CD4-positive, alpha-beta T cell treated with Interleukin-1 beta for 1 hour (primary cell): ENCODE measurements around the gene PABPC1L.

Experiments used
- DNase-seq, 2 donors: peaks; one replicate each; pipeline ENCODE4 v3.0.0-alpha.2; 2020 to 2022

PABPC1L gene

DNA sequence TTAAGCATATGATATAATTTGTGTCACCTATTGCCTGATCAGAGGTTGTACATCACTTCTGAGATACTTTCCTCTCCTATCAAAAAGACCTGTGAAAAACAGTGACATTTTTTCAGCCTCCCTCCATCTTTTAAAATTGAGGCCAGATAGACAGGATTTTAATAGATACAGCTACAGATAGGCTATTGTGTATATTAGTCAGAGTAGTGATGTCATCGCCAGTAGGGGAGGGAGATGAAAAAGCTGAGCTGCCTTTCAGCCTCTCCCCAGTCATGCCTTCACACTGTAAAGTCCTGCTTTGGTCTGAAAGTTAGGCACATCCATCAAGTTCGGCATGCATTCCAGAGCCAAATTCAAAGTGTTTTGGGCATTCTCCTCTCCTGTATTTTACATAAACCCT is 7.9 kb upstream of the PABPC1L start:
- no peak for DNase-seq

DNA sequence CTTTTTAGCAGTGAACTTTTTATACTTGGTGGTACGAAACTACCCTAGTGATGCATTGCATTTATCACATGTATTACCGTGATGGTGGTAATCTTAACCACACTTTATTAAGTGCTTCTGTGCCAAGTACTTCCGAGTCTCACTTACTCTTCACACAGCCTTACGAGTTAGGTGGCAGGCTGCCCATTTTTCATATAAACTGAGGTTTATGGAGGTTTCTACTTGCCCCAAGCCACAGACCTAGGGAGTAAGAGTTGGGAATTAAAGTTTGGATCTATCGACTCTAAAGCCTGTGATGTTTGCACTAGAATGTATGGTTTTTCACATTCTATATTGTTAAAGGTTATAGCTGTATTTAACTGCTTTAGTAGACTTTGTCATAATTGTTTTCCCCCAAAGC is 5.5 kb upstream of the PABPC1L start:
- no peak for DNase-seq

DNA sequence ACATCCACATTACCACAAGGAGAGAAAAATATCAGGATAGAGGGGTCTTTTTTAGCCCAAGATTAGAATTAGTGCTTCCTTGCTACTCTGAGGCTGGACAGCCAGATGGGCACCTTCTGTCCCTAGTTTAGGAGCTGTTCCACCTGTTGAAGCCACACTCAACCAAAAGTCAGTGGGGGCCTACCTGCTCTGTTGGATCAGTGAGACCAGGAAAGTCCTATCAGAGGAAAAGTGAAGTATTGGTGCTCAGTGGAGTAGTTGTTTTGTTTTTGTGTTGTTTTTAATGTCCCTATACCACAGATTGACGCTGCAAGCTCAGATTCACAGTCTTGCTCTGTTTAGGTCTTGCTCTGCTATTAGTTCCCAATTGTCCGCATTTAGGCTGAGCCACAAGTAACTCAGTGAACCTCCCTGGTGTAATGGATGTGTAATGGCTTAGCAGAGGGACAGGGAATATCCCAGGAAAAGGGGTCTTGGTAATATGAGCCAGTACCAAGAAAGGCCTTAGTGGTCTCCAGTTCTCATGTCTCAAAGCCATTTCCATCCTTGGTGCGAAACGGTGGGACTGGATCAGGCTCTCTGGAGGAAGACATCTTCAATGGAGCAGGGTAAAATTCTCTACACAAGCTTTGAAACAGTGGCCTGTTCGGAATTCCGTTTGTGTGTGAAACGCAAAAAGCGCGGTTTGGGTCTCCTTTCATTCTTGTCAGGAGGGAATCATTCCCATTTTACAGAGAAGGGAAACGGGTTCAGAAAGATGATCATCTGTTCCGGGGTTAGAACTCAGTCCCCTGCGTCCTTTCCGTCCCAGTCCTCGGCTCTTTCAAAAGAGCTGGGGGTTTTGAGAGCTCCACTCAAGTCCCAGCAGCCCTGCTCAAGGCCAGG is 631 bp upstream of the PABPC1L start:
- DNase-seq: no peak

DNA sequence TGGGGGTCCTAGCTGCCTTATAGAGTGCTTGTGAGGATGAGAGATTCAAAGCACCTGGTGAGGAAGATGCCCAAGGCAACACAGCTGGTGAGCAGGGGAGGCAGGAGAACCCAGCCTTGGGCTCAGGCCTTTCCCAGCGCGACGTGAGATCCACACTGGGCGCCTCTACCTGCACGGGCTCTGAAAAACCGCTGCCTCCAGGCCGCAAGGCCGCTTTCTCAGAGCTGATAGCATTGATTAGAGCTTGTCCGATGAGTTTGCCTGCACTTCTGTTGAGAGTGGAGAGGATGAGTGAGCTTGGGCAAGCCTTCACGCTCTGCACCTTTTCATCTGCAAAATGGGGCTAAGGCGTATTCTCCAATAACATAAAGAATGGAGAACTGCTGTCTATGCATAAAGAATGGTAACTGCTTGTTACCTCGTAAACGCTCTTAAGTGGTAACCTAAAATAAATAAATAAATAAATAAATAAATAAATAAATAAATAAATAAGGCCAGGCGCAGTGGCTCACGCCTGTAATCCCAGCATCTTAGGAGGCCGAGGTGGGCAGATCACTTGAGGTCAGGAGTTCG is 916 bp downstream of the PABPC1L start:
- DNase-seq: no peak

DNA sequence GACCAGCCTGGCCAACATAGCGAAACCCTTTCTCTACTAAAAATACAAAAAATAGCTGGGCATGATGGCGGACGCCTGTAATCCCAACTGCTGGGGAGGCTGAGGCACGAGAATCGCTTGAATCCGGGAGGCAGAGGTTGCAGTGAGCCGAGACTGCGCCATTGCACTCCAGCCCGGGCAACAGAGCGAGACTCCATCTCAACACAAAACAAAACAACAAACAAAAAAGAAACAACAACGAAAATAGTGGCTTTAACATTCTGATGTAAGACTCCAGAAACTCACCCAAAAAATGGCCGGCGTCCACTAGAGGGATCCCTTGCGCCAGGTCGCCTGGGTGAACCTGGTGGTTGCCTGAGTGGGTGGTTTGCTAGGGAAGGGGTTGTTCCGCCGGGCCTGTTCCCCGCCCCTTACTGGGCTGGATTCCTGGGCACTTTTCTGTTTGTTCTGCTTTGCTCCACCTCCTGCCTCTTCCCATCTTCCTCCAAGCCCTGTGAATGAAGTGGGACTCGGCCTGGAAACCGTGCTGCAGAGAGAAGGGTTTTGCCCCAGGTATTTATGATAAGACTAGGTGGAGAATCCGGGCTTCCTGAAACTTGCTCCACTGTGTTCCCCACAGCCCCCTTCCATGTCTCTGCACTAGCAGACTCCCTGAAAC is 1.5 kb downstream of the PABPC1L start:
- peak; percentile 50 to 53 for DNase-seq

DNA sequence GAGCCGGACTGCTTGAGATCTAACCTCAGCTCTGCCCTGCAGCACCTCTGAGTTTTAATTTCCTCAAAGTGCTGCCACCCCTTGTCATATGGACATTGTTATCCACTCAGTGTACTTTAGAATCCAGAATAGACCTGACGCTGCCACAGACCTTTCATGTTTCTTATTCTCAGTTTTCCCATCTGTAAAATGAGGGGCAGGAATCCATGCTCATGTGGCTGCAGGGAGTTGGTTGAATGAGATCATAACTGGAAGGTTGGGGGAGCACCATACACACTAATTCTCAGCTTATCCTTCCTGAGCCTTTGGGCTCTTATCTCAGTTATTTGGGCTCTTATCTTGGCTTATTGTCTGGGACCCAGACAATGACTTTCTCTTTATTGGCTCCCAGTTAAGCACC is 2.3 kb downstream of the PABPC1L start:
- no peak for DNase-seq

DNA sequence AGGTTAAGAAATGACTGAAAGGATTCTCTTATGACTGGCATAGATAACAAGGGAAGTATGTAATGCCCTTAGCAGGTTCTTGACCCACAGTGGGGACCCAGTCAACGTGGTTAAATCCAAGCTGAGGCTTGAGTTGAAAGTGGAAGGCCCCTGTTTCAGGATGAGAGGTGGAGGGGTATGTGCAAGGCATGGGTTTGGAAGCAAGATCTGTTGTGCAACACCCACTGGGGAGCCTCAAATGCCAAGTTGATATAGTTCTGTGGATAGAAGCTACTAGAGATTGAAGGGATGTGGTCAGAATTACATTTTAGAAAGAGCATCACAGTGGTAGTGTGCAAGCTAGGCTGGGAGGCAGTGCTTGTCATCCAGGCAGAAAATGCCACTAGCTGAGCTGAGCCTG is 5.1 kb downstream of the PABPC1L start:
- no peak for DNase-seq

DNA sequence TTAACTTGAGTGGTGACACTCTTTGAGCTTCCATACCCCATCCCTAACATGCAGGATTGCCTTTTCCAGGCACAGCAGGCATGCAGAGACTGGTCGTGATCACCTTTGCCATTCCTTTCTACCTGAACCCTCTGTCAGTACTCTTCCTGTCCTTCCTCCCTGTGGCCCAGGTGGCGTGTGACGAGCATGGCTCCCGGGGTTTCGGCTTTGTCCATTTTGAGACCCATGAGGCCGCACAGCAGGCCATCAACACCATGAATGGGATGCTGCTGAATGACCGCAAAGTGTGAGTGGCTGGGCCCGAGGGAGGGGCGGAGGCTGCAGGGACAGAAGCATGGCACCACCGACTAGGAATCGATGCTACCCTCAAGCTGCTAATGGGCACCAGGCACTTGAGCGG is 6.7 kb downstream of the PABPC1L start:
- DNase-seq: no peak

DNA sequence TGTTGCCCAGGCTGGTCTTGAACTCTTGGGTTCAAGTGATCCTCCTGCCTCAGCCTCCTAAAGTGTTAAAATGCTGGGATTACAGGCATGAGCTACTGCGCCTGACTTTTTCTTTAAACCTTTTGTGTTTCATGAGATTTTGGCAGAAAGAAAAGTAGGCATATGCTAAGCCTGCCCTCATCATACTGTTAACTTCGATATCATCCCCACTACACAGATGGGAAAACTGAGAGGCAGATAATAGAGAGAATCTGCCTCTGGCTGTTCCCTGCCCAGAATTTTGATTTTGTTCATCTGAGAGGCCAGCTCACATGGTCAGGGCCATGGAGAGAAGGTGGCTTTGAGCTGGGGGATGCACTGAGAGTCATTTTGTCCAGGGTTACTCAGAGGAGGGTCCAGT is 7.5 kb downstream of the PABPC1L start:
- DNase-seq: no peak

DNA sequence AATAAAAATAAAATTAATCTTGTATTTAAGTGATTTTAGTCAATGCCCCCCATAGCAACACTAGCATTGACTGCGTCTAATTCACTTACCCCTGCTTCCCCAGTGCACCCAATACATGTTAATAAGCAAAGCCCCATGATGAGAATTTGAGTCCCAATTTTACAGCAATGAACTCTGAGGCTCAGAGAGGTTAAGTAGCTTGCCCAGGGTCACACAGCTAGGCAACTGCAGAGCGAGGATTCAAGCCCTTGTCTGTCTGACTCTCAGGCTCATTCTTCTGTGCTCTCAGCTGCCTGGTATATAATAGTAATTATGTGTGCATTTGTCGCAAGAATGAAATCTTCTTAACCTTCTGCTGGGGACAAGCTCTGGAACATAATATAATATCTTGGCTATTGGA is 8.5 kb downstream of the PABPC1L start:
- no peak for DNase-seq

DNA sequence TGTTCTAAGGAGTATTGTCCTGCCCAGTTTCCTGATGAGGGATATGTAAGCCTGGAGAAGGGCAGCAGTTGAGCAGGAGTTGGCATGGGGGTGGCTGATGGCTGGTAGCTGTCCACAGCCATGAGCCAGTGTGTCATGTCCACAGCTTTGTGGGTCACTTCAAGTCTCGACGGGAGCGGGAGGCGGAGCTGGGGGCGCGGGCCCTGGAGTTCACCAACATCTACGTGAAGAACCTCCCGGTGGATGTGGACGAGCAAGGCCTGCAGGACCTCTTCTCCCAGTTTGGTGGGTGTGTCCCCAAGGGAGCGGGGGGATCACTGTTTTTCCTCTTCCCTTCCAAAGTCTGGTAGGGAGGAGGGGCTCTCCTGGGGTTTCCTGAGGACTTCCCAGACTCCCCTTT is 8.9 kb downstream of the PABPC1L start:
- DNase-seq: no peak

DNA sequence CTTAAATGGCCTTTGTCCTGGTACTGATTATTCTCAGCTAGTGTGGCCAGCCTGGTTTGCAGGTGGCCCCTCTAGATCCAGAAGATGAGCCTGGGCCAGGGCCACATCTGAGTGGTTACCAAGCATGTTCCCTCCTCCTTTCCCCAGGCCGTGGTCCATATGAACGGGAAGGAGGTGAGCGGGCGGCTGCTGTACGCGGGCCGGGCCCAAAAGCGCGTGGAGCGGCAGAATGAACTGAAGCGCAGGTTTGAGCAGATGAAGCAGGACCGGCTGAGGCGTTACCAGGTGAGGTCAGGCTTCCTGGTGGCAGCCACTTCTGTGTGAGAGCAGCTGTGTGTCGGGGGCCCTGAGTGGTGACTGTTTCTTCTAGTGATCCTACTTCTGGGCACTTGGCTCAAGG is 11.6 kb downstream of the PABPC1L start:
- DNase-seq: no peak

DNA sequence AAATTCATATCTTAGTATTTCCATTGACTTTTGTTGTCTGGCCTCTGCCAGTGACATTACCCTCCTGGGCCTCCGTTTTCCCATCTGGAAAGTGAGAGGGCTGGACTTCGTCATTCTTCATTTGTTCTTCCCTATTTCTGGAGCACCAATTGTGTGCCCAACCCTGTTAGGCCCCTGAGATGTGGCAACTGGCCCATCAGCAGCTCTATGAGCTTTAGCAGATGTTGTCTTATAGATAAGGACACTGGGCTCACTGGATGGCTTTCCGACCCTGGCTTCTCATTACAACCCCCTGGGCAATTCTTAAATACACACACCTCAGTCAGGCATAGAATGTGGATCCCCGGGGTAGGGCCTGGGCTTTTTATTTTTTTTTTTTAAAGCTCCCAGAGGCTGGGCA is 14.7 kb downstream of the PABPC1L start:
- DNase-seq: no peak

DNA sequence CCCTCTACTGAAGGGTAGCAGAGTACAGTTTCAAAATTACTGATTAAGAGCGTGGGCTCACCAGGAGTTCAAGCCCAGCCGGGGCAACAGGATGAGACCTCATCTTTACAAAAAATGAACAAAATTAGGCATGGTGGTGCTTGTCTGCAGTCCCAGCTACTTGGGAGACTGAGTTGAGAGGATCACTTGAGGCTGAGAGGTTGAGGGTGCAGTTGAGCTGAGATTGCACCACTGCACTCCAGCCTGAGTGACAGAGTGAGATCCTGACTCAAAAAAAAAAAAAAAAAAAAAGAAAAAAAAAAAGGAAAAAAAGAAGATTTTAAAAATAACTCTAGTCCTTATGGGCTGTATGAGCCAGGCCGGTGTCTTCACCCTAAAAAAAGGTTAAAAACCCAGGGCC is 18.7 kb downstream of the PABPC1L start:
- DNase-seq: no peak

DNA sequence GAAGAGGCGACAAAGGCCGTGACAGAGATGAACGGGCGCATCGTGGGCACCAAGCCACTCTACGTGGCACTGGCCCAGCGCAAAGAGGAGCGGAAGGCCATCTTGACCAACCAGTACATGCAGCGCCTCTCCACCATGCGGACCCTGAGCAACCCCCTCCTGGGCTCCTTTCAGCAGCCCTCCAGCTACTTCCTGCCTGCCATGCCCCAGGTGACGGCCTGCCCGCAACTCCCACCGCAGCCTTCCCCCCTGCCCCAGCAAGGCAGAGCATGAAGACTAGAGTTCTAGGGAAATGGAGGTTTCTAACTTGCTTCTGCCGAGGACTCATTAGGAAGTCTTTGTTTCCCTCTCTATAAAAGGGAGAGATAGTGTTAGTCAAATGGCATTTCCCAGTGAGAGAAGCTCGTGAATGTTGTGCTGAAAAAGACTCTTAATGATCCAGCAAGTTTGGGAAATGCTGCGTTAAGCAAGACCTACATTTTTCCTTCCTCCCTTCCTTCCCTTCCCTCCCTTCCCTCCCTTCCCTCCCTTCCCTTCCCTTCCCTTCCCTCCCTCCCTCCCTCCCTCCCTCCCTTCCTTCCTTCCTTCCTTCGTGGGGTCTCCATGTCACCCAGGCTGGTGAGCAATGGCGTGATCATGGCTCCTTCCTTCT is 20.8 kb downstream of the PABPC1L start:
- DNase-seq: no peak

DNA sequence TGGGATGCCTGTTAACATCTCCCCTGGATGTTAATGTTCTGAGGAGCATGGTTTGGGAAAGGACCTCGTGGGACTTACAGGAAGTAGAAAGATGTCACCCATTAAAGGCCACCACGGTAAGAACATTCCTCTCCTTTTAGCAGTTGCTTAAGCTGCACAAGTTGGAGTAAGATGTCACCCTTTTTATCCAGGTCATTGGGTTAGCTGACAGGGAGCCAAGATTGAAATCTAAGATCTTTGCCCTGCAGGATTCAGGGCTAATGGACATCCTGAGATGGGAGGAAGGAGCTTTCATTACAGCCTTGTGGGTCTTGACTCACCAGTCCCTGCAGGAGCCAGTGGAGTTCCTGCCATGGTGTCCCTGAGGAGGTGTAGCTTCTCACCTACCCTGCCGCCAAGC is 22.1 kb downstream of the PABPC1L start:
- DNase-seq: no peak

DNA sequence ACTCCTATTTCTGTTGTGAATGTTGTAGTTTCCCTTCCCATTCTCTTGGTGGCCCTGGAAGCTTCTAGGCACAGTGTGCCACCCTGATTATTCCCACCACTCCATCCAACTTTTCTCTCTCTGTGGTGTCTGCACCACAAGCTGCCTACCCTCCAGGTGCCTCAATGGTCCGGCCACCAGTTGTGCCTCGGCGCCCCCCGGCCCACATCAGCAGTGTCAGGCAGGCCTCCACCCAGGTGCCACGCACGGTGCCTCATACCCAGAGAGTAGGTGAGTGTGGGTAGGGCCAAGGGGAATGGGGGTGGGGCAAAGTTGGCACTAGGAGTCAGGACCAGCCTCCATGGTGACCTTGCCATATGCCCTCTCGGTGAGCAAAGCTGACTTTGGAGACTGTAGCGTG is 23.1 kb downstream of the PABPC1L start:
- DNase-seq: no peak

DNA sequence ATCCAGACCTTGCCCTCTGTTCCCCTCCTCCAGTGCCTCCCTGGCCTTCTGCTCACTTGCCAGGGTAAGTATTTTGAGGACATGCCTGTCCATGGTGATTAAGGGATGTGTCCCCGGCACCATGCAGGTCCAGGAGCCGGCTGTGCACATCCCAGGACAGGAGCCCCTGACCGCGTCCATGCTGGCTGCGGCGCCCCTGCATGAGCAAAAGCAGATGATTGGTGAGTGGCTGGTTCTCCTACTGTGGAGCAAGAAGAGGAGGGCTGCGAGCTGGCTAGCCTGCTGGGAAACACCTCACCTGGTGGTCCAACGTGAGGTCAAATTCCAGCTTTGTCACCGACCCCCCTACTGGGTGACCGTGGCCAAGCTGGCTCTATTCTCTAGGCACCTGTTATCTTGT is 26.6 kb downstream of the PABPC1L start:
- no peak for DNase-seq

DNA sequence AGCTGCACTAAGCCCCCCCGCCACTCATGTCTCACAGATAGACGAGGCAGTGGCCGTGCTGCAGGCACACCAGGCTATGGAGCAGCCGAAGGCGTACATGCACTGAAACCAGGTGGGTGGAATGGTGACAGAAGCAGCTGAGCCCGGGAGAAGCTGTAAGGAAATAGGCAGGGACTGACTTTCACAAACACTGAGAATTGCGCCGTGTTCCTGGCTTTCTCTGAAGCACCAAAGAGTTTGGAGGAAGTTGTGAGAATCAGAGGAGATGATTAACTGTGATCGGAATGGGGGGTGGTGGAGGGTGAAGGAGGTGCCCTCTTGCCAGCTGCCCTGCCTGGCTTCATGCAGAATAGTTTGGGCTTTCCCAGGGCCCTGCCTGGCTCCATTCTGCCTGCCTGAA is 28.8 kb downstream of the PABPC1L start:
- no peak for DNase-seq

DNA sequence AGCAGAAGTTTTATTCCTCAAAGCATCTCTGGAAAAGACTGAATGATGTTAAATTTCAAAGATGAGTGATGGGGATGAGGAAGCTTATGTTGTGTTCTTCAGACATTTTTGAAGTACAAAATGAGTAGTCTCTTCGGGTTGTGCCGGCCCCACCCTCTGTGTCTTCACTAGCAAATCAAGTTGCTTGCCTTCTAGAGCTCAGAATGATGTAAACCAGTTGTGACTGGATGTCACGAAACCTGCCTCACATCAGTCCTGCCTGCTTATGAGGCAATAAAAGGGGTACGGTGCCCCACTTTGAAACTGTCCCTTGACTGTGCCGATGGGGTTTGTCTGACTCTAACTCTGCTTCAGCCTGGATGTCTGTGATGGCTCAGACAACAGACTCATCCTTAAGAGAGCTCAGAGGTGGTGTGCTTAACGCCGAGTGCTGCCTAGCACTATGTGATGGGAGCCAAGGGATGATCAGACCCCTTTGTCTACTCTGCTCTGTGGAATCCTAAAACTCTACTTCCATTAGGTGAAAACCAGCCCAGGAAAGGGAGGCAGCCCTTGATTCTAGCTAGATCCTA is 31.3 kb downstream of the PABPC1L start:
- no peak for DNase-seq

DNA sequence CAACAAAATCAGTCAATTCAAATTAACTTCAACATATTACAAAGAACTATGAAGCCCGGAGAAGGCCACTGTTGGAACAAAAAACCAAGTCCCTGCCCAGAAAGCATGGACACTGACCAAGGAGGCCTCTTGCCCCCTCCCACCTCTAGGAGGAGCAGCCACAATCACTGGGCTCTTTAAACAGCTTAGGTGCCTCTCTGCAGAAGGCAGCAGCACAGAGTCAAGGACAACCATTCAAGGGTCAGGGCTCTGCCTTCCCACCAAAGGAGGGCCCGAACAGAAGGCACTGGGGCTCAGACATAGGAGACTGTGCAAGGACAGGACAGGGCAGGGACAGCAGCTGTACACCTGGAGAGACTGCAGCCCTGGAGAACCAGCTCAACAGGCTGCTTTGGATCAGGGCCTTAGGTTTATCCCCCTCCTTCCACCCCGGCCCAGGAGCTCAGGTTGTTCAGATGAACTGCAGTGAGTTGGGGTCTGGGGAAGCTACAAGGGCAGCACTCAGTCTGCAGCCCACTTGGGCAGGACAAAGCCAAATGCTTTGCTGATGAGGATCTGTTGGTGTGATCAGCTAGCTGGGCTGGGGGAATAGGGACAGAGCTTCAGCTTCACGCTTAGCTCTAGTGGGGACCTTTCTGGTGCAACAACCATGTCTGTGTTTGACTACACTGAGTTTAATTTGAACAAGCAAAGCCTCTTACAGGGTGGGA is 32.6 kb downstream of the PABPC1L start:
- no peak for DNase-seq

DNA sequence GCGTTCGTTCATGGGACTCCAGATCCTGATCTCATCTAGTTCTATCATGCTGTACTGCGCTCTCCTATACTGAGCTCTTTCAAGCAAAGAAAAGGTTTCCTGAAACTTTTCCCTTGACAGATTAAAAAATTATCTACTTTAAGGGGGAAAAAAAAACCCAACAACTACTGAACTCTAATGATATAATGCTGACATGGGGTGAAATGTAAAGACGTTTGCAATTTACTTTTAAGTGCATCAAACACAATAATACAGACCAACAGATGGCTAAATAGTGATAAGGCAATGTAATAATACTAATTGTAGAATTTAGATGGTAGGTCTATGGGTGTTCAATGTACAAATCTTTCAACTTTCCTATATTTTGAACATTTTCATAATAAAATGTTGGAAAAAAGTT is 34.0 kb downstream of the PABPC1L start:
- DNase-seq: no peak

DNA sequence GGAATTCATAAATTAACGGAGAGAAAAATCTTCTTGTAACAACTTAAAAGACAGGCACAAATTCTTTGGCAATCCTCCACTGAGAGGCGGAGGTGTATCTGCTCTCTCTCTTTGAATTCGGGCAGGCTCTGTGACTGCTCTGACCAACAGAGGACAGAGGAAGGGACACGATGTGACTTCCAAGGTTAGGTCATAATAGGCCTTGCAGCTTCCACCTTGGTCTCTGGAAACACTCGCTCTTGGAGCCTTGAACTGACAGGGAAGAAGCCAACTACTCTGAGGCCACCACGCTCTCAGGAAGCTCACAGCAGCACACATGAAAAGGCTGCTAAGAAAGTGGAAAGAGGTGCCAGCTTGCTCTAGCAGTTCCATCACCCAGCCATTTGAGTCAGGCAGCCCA is 35.4 kb downstream of the PABPC1L start:
- DNase-seq: no peak
